OCI-LY1 (cell line): ENCODE data around the gene MRC2.

Experiments used
- H2AFZ ChIP-seq: fragments of 200-600 bp; sonication (generic), shearing (Covaris generic); 2 replicates; pipeline ENCODE4 v1.6.0; 2014; ENCODE audit warnings: antibody characterized with exemption, mild to moderate bottlenecking, low read length
- H3F3A ChIP-seq: fragments of 200-600 bp; sonication (generic), shearing (Covaris generic); 2 replicates; pipeline ENCODE4 v1.6.0; 2014; ENCODE audit warnings: mild to moderate bottlenecking, antibody characterized with exemption, low read length, moderate library complexity; ENCODE audit not compliant: insufficient read depth
- H3K27ac ChIP-seq: fragments of 200-600 bp; sonication (generic); 2 replicates; pipeline ENCODE4 v1.5.1; 2014; ENCODE audit warnings: low read length, mixed run types, mild to moderate bottlenecking, low read depth; ENCODE audit not compliant: poor library complexity, severe bottlenecking
- H3K27me3 ChIP-seq: fragments of 200-600 bp; sonication (generic); 2 replicates; pipeline ENCODE4 v1.6.0; 2014; ENCODE audit warnings: antibody characterized with exemption, mild to moderate bottlenecking, low read length, moderate library complexity; ENCODE audit not compliant: insufficient read depth
- H3K36me3 ChIP-seq: fragments of 200-600 bp; sonication (generic); 2 replicates; pipeline ENCODE4 v1.6.1; 2014; ENCODE audit warnings: mild to moderate bottlenecking, antibody characterized with exemption, low read length, moderate library complexity, mixed read lengths; ENCODE audit not compliant: insufficient read depth
- H3K4me1 ChIP-seq: fragments of 200-600 bp; sonication (generic); 2 replicates; pipeline ENCODE4 v1.5.1; 2014; ENCODE audit warnings: mild to moderate bottlenecking, low read length, moderate library complexity; ENCODE audit not compliant: insufficient read depth, severe bottlenecking
- H3K4me2 ChIP-seq: fragments of 200-600 bp; sonication (generic), shearing (Covaris generic); 2 replicates; pipeline ENCODE4 v1.6.1; 2014; ENCODE audit warnings: low read length
- H3K4me3 ChIP-seq: fragments of 200-600 bp; sonication (generic); 2 replicates; pipeline ENCODE4 v1.5.1; 2014; ENCODE audit warnings: low read length, low read depth, mild to moderate bottlenecking, mixed read lengths; ENCODE audit not compliant: poor library complexity, severe bottlenecking
- H3K79me2 ChIP-seq: fragments of 200-600 bp; shearing (Covaris generic); 2 replicates; pipeline ENCODE4 v1.6.1; 2016; ENCODE audit warnings: mixed run types, low read length, mixed read lengths; ENCODE audit not compliant: insufficient read depth
- H3K9ac ChIP-seq: fragments of 200-600 bp; sonication (generic), shearing (Covaris generic); 2 replicates; pipeline ENCODE4 v1.6.1; 2014; ENCODE audit warnings: mild to moderate bottlenecking, low read length, mixed read lengths
- H3K9me2 ChIP-seq: fragments of 200-600 bp; sonication (generic), shearing (Covaris generic); 2 replicates; pipeline ENCODE4 v1.6.1; 2014; ENCODE audit warnings: low read depth, mild to moderate bottlenecking, low read length, mixed read lengths
- H3K9me3 ChIP-seq: fragments of 200-600 bp; shearing (Covaris generic); 2 replicates; pipeline ENCODE4 v1.6.1; 2014; ENCODE audit warnings: low read length, mixed read lengths
- H4K20me1 ChIP-seq: fragments of 200-600 bp; sonication (generic), shearing (Covaris generic); 2 replicates; pipeline ENCODE4 v1.6.0; 2016; ENCODE audit warnings: mild to moderate bottlenecking, low read length; ENCODE audit not compliant: insufficient read depth
- EZH2 ChIP-seq: fragments of 200-600 bp; sonication (generic), shearing (Covaris generic); IDR thresholded peaks from 2 replicates; pipeline ENCODE4 v1.8.0; 2017; ENCODE audit warnings: borderline replicate concordance, mixed run types, mild to moderate bottlenecking, antibody characterized with exemption, low read length, moderate library complexity, mixed read lengths
- TF ChIP-seq, protein P1 (sequence below): fragments of 200-600 bp; sonication (generic), shearing (Covaris generic); IDR thresholded peaks from 2 replicates; pipeline ENCODE4 v1.5.1; 2017; ENCODE audit warnings: mild to moderate bottlenecking, antibody characterized with exemption, low read length, moderate library complexity, mixed read lengths

The MRC2 gene

DNA sequence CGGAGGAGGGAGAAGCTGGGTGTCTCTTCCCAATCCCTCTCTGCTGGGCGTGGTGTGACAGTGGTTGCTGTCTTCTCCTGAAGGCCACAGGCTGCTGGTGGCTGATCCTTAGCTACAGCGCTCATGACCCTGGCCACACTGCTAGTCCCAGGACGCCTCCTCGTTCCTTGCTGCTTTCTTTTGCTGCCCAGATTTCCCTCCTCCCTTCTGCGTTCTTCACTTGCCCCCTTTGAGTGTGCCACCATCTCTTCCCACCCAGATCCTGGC is 90.1 kb downstream of the MRC2 start:
- H3K4me2 ChIP-seq, result no peak overlapping the region

DNA sequence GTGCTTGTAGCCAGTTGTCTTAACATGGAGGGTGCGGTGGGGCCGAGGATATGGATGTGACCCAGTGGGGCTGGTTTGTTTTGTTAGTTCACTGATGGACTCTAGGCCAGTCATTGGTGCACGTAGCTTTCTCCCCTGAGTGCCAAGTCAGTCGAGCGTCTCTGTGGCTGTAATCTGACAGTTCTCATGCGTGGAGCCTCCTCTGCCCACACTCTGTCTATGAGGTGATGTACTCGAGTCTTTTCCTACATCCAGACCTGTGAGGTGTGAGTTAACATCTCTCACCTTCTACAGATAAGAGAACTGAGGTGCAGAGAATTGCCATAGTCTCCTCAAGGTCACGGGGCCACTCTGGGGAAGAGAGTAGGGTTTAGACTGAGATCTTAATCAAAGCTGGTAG is 90.4 kb downstream of the MRC2 start:
- Histone ChIP-seq H2AFZ (no peak overlapping the region), H3K4me2 (no peak overlapping the region), H3K4me3 (no peak overlapping the region), H3K9me3 (no peaks in the 10 kb centered on the region), H3K9me2 (no peaks in the 10 kb centered on the region), H4K20me1 (no peaks in the 10 kb centered on the region), H3K36me3 (no peaks in the 10 kb centered on the region), H3F3A (no peaks in the 10 kb centered on the region), H3K79me2 (no peaks in the 10 kb centered on the region), H3K4me1 (no peaks in the 10 kb centered on the region), H3K27ac (no peak overlapping the region), H3K27me3 (peaks cover 4% of the 10 kb centered on the region; the same call in 1 of the 2 replicates), H3K9ac (no peak overlapping the region)
- TF ChIP-seq, protein P1, sequence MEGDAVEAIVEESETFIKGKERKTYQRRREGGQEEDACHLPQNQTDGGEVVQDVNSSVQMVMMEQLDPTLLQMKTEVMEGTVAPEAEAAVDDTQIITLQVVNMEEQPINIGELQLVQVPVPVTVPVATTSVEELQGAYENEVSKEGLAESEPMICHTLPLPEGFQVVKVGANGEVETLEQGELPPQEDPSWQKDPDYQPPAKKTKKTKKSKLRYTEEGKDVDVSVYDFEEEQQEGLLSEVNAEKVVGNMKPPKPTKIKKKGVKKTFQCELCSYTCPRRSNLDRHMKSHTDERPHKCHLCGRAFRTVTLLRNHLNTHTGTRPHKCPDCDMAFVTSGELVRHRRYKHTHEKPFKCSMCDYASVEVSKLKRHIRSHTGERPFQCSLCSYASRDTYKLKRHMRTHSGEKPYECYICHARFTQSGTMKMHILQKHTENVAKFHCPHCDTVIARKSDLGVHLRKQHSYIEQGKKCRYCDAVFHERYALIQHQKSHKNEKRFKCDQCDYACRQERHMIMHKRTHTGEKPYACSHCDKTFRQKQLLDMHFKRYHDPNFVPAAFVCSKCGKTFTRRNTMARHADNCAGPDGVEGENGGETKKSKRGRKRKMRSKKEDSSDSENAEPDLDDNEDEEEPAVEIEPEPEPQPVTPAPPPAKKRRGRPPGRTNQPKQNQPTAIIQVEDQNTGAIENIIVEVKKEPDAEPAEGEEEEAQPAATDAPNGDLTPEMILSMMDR, result no peak
- no peak for TF ChIP-seq EZH2

More for the DNA sequence above, 90.1 kb downstream of the MRC2 start:
- no peak overlapping the region for H3K27ac ChIP-seq
- H3K9me2 ChIP-seq, result no peaks in the 10 kb centered on the region
- no peak overlapping the region for H2AFZ ChIP-seq
- H4K20me1 ChIP-seq, result no peaks in the 10 kb centered on the region
- TF ChIP-seq, protein P1, result no peak
- TF ChIP-seq EZH2, result no peak
- H3K79me2 ChIP-seq, result no peaks in the 10 kb centered on the region
- no peaks in the 10 kb centered on the region for H3K9me3 ChIP-seq
- H3K4me1 ChIP-seq, result no peaks in the 10 kb centered on the region
- no peak overlapping the region for H3K4me3 ChIP-seq
- H3K9ac ChIP-seq, result no peak overlapping the region
- H3F3A ChIP-seq, result no peaks in the 10 kb centered on the region
- peaks cover 4% of the 10 kb centered on the region; the same call in 1 of the 2 replicates for H3K27me3 ChIP-seq
- H3K36me3 ChIP-seq, result no peaks in the 10 kb centered on the region

DNA sequence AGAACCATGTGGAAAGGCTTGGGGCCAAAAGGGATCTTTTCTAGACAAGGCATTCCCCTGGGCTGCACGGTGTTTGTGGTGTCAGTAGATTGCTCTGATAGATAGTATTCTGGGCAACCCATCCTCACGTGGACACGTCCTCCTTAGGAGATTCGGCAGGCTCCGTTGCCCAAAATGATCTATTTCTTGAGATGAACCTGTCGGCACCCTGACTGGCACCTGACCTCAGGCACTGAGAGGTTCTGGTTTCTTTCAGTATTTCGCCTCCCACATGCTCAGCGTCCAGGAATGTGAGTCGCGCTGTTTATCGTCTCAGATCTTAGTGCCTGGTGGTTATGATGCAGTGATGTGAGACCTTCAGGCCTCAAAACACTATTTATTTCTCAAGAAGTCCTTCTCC is 91.0 kb downstream of the MRC2 start:
- Histone ChIP-seq H3K4me1 (no peaks in the 10 kb centered on the region), H3K36me3 (no peaks in the 10 kb centered on the region), H3K4me2 (no peak overlapping the region), H3K27me3 (peaks cover 4% of the 10 kb centered on the region; the same call in 1 of the 2 replicates), H4K20me1 (no peaks in the 10 kb centered on the region), H3K9me3 (no peaks in the 10 kb centered on the region), H3K4me3 (no peak overlapping the region), H3K9ac (no peak overlapping the region), H2AFZ (no peak overlapping the region), H3K79me2 (no peaks in the 10 kb centered on the region), H3K9me2 (no peaks in the 10 kb centered on the region), H3K27ac (no peak overlapping the region), H3F3A (no peaks in the 10 kb centered on the region)
- TF ChIP-seq, protein P1, result no peak
